GM18508 (cell line): Measurements from ENCODE around the gene ACER3.
"Not testable (repeated sequence)": the region's sequence is repeated elsewhere in the genome, so short reads cannot be mapped to it uniquely, and the experiment has no call there.

Experiments used
- ATAC-seq: cut with Tn5 transposase; IDR thresholded peaks from one replicate; pipeline ENCODE4 v1.9.1; 2021; ENCODE audit warnings: moderate number of reproducible peaks; ENCODE audit not compliant: insufficient read depth, unreplicated experiment

The ACER3 gene

DNA sequence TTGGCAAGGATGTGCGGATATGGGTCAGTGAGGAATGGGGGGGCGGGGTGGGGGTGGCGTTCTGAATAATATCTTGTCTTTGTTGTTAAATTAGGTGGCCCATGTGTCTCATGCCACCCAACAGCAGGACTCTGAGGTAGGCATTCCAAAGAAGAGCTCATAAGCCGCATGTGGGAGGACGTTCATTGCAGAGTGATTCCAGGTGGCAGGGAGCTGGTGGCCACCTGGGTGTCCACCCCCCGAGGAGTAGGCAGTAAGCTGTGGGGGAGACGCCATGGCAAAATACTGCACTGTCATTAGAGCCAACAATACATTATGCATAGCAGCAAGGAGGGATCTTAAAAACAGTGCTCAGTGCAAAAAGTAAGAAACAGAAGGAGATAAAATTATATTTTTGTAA lies 191.8 kb downstream of the ACER3 start:
- ATAC-seq: no peak

- no peak for ATAC-seq
Observed at GRCh38 chr11:77053217-77054015, 192.7 kb downstream of the ACER3 start.

DNA sequence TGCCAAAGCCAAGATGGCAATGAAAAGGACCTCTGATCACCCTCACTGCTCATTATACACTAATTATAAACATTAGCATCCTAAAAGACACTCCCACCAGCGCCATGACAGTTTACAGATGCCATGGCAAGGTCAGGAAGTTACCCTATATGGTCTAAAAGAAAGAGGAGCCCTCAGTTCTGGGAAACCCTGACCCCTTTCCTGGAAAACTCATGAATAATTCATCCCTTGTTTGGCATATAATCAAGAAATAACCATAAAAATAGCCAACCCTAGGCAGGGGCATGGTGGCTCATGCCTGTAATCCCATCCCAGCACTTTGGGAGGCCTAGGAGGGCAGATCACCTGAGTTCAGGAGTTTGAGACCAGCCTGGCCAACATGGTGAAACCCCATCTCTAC lies 193.4 kb downstream of the ACER3 start:
- ATAC-seq: no peak

- ATAC-seq: no peak
Observed at GRCh38 chr11:77055101-77055561, 194.4 kb downstream of the ACER3 start.

- no peak for ATAC-seq
Observed at GRCh38 chr11:77055913-77056312, 195.2 kb downstream of the ACER3 start.

DNA sequence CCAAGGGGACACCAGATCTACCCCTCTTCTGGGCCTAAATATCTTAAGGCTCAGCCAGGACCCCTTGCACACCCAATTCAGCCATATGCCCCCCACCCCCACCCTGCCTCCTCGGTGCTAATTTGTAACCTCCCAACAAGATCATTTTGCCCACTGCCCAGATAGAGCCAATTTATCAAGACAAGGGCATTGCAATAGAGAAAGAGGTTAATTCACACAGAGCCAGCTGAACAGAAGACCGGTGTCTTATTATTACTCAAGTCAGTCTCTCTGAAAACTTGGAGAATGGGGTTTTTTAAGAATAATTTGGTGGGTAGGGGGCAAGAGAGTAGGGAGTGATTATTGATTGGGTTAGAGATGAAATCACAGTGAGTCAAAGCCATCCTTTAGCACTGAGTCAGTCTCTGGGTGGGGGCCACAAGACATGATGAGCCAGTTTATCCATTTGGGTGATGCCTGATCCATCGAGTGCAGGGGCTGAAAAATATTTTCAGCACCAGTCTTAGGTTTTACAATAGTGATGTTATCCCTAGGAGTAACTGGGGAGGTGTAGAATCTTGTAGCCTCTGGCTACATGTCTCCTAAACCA lies 196.2 kb downstream of the ACER3 start:
- ATAC-seq: no peak

DNA sequence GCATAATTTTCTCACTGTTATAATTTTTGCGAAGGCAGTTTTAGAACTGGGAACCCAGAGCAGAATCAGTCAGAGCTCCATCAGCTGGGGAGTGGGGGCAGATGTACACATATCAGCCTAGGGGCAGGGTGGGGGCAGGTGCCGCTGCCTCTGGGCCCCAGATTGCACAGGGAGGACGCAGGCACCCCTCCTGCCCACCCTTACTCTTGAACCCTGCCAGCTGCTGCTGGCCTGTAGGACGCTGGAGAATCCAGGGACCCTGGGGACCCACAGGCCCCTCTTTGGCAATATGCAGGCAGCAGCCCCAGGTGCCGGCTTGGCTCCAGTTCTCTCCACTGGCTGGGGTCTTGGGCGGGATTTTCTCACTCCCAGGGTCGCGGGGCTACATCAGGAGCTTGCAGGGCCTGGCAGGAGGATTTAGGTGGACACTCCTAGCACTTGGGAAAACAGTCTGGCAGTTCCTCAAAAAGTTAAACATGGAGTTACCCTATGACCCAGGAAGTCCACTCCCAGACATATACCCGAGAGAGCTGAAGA lies 197.3 kb downstream of the ACER3 start:
- ATAC-seq: no peak

DNA sequence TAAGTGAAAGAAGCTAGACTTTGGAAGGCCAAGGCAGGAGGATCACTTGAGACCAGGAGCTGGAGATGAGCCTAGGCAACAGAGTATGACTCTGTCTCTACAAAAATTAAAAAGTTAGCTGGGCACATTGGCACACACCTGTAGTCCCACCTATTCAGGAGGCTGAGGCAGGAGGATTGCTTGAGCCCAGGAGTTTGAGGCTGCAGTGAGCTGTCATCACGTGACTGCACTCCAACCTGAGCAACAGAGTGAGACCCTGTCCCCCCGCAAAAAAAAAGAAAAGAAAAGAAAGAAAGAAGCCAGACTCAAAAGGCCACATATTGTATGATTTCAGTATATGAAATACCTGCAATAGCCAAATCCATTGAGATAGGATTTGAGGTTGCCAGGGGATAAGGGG lies 198.2 kb downstream of the ACER3 start:
- ATAC-seq: no peak

- ATAC-seq: no peak
Observed at GRCh38 chr11:77059806-77060205, 199.1 kb downstream of the ACER3 start.

DNA sequence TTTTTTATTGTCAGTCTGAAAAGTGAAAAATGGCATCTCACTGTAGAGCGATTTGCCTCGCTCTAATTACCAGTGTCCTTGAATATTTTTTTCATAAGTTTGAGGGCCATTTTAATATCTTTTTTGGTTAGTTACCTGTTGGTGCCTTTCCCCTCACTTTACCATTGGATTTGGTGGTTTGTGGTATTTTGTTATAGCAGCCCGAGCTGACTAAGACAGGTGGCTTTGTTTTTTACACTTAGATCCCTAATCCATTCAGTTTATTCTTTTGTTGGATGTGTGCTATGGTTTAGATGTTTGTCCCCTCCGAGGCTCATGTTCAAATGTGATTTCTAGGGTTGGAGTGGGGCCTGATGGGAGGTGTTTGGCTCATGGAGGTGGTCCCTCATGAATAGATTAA lies 199.5 kb downstream of the ACER3 start:
- no peak for ATAC-seq

GRCh38 chr11:77061258-77061657 lies 200.5 kb downstream of the ACER3 start:
- ATAC-seq: not testable (repeated sequence)

- no peak for ATAC-seq
Observed at GRCh38 chr11:77062924-77063323, 202.2 kb downstream of the ACER3 start.

DNA sequence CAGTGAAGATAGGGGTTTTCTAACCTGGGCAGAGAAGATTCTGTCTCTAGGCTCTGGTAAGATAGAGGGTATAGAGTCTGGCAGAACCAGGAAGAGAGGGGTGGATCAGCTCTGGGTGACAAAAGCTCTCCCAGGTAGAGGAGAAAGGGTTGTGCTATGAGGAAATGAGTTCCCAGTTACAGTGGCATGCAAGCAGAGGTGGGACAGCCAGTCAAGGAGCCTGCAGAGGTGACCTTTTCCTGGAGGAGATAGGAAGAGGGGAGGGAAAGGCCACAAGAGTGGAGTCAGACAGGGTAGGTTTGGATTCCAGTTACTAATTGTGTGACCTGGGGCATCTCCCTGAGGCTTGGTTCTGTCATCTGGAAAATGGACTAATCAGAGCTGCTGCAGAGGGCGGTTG lies 202.7 kb downstream of the ACER3 start:
- ATAC-seq: no peak

DNA sequence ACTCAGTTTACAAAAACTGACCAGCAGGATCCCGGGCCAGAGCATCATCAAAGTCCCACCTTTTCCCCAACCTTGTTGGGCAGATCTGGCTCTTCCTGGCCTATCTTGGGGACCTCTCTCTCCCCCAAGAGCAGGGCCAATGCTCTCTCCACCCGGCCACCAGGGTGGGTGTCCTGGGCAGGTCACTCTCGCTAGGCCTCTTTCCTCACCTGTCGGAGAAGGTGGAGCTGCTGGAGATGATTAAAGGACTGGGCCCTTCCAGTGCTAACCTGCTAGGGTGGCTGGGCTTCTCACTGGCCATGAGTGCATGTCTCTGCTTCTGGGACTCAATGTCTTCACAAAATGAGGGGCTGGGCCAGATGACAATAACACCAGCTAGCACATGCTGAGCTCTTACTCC lies 203.1 kb downstream of the ACER3 start:
- no peak for ATAC-seq

DNA sequence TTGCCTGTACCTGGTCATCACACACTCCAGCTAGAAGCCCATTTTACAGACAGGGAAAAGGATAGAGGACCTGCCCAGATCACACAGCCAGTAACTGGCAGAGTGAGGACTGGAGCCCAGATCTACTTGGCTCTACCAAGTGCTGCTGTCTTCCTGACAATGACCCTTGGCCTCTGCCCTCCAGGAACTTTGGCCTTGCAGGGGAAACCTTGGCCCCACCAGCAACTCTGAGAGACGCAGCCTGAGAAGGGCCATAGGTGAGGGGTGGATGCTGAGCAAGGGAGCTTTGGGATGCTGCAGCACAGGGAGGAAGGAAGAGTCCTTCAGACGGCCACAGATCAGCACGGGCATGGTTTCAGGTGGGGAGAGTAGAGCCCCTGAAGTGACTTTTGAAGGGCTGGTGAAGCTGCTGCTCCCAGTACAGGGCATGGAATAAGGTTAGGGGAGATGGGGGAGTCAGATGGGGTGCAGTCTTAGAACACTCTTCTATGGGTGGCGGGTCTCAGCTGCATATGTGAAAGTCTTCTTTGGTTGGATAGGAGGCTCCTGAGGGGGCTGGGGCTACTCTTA lies 204.0 kb downstream of the ACER3 start:
- ATAC-seq: no peak

DNA sequence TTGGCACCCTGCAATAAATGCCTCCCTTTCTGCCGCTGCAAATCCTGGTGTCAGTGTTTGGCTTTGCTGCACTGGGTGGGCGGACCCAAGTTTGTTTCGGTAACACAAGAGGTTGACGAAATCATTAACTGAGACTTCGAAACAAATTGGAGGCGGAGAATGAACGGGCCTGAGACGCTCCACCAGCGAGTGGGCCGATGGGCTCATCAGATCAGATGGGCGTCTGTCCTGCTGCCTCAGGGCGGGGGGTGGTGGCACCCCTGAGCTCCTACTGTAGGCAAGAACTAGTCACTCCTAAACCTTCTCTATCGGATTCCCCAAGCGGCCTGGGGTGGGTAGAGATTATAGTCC lies 205.1 kb downstream of the ACER3 start:
- ATAC-seq: no peak

DNA sequence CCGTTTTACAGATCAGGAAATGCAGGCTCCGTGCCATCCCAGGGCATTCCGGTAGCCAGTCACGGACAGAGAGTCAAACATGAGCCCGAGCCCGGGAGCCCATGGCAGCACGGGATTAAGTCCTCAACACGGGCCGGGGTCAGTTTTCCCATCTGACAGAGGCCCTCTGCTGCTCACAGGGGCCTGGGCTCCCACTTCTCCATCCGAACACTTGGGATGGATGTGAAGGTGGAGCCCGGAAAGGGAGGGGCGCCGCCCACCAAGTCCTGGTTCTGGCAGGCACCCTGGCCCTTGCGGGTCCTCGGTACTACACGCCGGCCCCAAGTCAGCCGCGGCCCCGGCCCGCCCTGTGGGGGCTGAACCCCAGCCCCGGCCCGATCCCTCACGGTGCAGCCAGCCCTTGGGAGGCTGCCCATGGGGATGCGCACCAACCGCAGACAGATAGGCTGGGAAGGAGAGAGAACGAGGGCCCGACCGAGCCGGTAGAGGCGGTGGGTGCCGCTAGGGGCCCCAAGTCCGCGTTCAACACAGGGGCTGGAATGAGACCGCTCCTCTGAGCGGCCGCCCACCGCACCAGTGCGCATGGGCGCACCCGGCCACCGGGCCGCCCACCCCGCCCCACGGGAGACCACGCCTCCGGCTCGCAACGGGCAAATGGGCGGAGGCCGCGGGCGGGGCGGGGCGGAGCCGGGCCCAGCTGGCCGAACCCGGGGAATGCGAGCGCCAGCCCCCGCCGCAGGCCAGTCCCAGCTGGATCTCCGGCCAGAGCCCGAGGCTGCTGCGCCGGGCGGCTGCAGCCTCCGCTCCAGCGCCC lies 205.7 kb downstream of the ACER3 start, which contains the start of gene CAPN5:
Gene CAPN5, plus strand, starts transcription at position 743 of the 814 bp plus-strand sequence. CDS start 17,916 bp downstream, outside the sequence.
- peak; percentile 53 for ATAC-seq

DNA sequence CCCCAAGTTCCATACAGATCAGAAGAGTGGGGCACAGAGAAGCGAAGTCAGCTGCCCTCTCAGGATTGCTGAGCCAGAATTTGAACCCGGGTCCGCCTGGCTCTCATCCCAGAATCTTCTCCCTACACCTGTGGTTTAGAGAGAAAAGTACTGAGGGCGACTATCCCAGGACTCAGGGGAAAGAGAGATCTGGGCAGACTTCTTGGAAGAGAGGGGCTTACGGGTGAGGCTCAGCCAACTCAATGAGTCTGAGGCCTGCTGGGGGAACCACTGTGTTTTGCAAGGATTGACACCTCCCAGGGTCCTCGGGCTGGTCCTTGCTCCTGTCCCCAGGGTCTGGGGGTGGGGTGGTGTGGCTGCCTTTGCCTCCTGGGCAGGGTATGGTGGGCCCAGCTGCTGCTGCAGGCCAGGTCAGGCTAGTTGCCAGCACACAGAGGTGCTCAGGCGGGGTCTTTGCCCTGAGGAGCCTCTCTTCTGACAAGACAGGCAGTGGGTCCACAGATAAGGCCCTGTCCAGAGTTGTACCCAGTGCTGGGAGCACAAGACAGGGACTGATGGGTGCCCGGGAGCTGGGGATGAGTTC lies 207.2 kb downstream of the ACER3 start:
- ATAC-seq: no peak

GRCh38 chr11:77068457-77069335 lies 208.0 kb downstream of the ACER3 start:
- no peak for ATAC-seq
